Upper lobe of right lung (tissue), 1 donor: ENCODE measurements around the gene MRPL11. TPM values are rescaled to one million over a fixed set of nuclear protein-coding genes. Genes with fewer than 3 reads are reported as not detected.

Source experiments
- ATAC-seq: fragments of 200-7000 bp; cut with Tn5 transposase; one replicate; pipeline ENCODE4 v1.9.1; 2020; ENCODE audit warnings: mild to moderate bottlenecking, moderate library complexity
- DNase-seq: peaks from one replicate; pipeline ENCODE4 v3.0.0-alpha.2; 2020
- H3K27ac ChIP-seq: fragments of 200-600 bp; one replicate; pipeline ENCODE4 v1.8.0; 2022
- H3K27me3 ChIP-seq: fragments of 200-600 bp; one replicate; pipeline ENCODE4 v1.8.0; 2022; ENCODE audit warnings: mild to moderate bottlenecking
- H3K36me3 ChIP-seq: fragments of 200-600 bp; one replicate; pipeline ENCODE4 v1.8.0; 2022
- H3K4me1 ChIP-seq: fragments of 200-600 bp; one replicate; pipeline ENCODE4 v1.8.0; 2022
- H3K4me3 ChIP-seq: fragments of 200-600 bp; one replicate; pipeline ENCODE4 v1.8.0; 2022; ENCODE audit warnings: mild to moderate bottlenecking
- H3K9me3 ChIP-seq: fragments of 200-600 bp; one replicate; pipeline ENCODE4 v1.8.0; 2022
- CTCF ChIP-seq: fragments of 200-600 bp; IDR thresholded peaks from one replicate; pipeline ENCODE4 v1.8.0; 2022; ENCODE audit warnings: antibody characterized with exemption
- intact Hi-C: fragments of 100-400 bp; cut with DNase I; formaldehyde crosslinking; loops from one replicate; pipeline ENCODE4 v1.11.0; 2022
- total RNA-seq: library from RNA; stranded (reverse); fragmentation: NEBNext Ultra II Directional; extraction: Animal tissue kit (Norgen Biotek cat#: 25700); gene quantifications from one replicate; pipeline ENCODE4 v1.2.1, GENCODE V29; 2021
- donor health status: DM: no; HTN: yes; CAD: no; lungs with severe emphysema.

MRPL11 gene
- total RNA-seq, 1 donor from 2014 or later = 31.3 TPM

- ATAC-seq (peak; percentile 93), DNase-seq (peak; percentile 81)
- Histone ChIP-seq H3K27ac (no peak overlapping the region), H3K9me3 (no peaks in the 10 kb centered on the region), H3K36me3 (peaks cover 4% of the 10 kb centered on the region), H3K4me1 (no peaks in the 10 kb centered on the region), H3K4me3 (no peak overlapping the region), H3K27me3 (peaks cover 6% of the 10 kb centered on the region)
- intact Hi-C loops = no loop called here
- TF ChIP-seq CTCF = peak; percentile 80
Measured at GRCh38 chr11:66429983-66430602, 8.6 kb downstream of the MRPL11 start.

GRCh38 chr11:66428933-66429332, 9.7 kb downstream of the MRPL11 start:
- no peaks in the 10 kb centered on the region for H3K4me1 ChIP-seq
- H3K27me3 ChIP-seq = peaks cover 6% of the 10 kb centered on the region
- DNase-seq (no peak), ATAC-seq (no peak)
- no peaks in the 10 kb centered on the region for H3K9me3 ChIP-seq
- no peaks in the 10 kb centered on the region for H3K36me3 ChIP-seq
- no peak for TF ChIP-seq CTCF
- no peak overlapping the region for H3K27ac ChIP-seq
- intact Hi-C loops = no loop called here
- no peak overlapping the region for H3K4me3 ChIP-seq

- Histone ChIP-seq H3K4me3 (no peak overlapping the region), H3K27ac (no peak overlapping the region), H3K4me1 (no peaks in the 10 kb centered on the region), H3K9me3 (no peaks in the 10 kb centered on the region), H3K36me3 (no peaks in the 10 kb centered on the region), H3K27me3 (peaks cover 6% of the 10 kb centered on the region)
- no peak for TF ChIP-seq CTCF
- DNase-seq (no peak), ATAC-seq (no peak)
- intact Hi-C loops = no loop called here
Measured at GRCh38 chr11:66426314-66426713, 12.3 kb downstream of the MRPL11 start.

- intact Hi-C loops = no loop called here
- H3K9me3 ChIP-seq = no peaks in the 10 kb centered on the region
- TF ChIP-seq CTCF = no peak
- DNase-seq = peak; percentile 90
- H3K27me3 ChIP-seq = peaks cover 26% of the 10 kb centered on the region
- H3K4me3 ChIP-seq = no peak overlapping the region
- H3K4me1 ChIP-seq = peaks cover 9% of the 10 kb centered on the region
- no peaks in the 10 kb centered on the region for H3K36me3 ChIP-seq
- peak; percentile 97 for ATAC-seq
- no peak overlapping the region for H3K27ac ChIP-seq
Measured at GRCh38 chr11:66421492-66422205, 17.0 kb downstream of the MRPL11 start.

GRCh38 chr11:66420671-66421476, 17.8 kb downstream of the MRPL11 start, which contains the start of gene NPAS4:
Gene NPAS4 (plus strand): TSS chr11:66421035. CDS start chr11:66421180, 145 bp downstream.
- H3K27me3 ChIP-seq = peaks cover 21% of the 10 kb centered on the region
- no peak for DNase-seq
- TF ChIP-seq CTCF = no peak
- H3K4me1 ChIP-seq = peaks cover 9% of the 10 kb centered on the region
- no peaks in the 10 kb centered on the region for H3K9me3 ChIP-seq
- no peak within 1 kb of the TSS for H3K4me3 ChIP-seq
- H3K27ac ChIP-seq = no peak within 1 kb of the TSS
- H3K36me3 ChIP-seq = no peaks in the 10 kb centered on the region
- intact Hi-C loops = no loop called here
- ATAC-seq = no peak
